AG04449 (cell line): ENCODE measurements around the gene SLIT2.

Source experiments
- CTCF ChIA-PET: fragments of 350-600 bp; formaldehyde crosslinking; extraction: SDS; loops from one replicate; lab custom pipeline; 2021; ENCODE audit warnings: antibody characterized with exemption; lab: Yijun Ruan, JAX
- POLR2A ChIA-PET: fragments of 400-600, 350-600 bp; formaldehyde crosslinking; extraction: SDS; loops from one replicate; lab custom pipeline; 2020; ENCODE audit warnings: antibody characterized with exemption, inconsistent platforms; lab: Yijun Ruan, JAX
- DNase-seq: peaks from one replicate; pipeline ENCODE4 v3.0.0-alpha.2; 2010; ENCODE audit warnings: low read depth, low spot score
- H3K4me3 ChIP-seq: 2 replicates; pipeline ENCODE4 v1.5.1; 2011; ENCODE audit warnings: low read depth, mild to moderate bottlenecking, control low read depth, low read length
- TF ChIP-seq, protein P1 (sequence below): IDR thresholded peaks from one replicate; pipeline ENCODE4 v1.5.1; 2011; ENCODE audit warnings: mild to moderate bottlenecking, moderate library complexity, low read length, control low read depth, inconsistent platforms; ENCODE audit not compliant: insufficient read depth; ENCODE audit errors: missing control alignments

The SLIT2 gene

DNA sequence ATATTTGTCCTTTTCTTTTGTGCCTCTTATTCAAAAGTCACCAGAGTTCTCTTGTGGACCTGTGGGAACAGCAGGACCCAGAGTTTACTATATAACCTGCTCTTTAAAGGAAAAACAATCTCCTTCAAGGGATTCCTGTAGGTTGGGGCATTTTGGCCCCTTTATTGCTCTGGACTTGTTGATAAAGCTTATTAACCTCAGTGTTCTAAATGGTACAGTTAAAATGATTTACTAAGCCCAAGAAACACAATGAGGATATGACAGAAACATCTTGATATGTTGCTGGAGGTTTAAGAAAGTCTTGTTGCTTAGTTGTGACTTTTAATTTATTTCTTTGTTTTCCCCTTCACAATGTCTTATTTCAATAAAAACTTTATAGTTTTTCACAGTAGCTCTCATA lies 46.8 kb downstream of the SLIT2 start:
- TF ChIP-seq, protein P1, sequence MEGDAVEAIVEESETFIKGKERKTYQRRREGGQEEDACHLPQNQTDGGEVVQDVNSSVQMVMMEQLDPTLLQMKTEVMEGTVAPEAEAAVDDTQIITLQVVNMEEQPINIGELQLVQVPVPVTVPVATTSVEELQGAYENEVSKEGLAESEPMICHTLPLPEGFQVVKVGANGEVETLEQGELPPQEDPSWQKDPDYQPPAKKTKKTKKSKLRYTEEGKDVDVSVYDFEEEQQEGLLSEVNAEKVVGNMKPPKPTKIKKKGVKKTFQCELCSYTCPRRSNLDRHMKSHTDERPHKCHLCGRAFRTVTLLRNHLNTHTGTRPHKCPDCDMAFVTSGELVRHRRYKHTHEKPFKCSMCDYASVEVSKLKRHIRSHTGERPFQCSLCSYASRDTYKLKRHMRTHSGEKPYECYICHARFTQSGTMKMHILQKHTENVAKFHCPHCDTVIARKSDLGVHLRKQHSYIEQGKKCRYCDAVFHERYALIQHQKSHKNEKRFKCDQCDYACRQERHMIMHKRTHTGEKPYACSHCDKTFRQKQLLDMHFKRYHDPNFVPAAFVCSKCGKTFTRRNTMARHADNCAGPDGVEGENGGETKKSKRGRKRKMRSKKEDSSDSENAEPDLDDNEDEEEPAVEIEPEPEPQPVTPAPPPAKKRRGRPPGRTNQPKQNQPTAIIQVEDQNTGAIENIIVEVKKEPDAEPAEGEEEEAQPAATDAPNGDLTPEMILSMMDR, result no peak
- no peak for DNase-seq
- POLR2A ChIA-PET, result no interaction called here
- H3K4me3 ChIP-seq, result no peak overlapping the region
- CTCF ChIA-PET, result interaction anchor here (0.7 to 1.3 kb wide), 3 partner anchors 13 to 246 kb away, joined by 3 read pairs; no protein-coding TSS in a partner anchor

DNA sequence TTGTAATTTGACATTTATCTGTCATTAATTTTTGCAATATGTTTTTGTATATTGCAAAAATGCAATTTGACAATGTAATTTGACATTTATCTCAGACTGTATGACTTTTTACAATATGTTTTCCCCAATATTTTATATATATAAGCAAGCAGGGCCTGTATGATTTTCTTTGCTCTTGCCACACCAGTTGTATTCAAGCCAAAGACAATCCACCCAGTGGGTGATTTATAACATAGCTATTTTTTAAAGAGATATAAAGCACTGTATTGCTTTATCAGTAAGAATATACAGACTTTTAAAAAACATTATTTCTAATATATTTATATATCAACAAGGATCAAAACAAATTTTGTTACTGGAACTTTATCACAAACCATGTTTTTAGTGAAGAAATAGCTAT lies 47.3 kb downstream of the SLIT2 start:
- ChIA-PET CTCF (interaction anchor here (0.7 to 1.3 kb wide), 4 partner anchors 11 to 246 kb away, joined by 3 to 4 read pairs (median 3); no protein-coding TSS in a partner anchor), POLR2A (no interaction called here)
- H3K4me3 ChIP-seq, result no peak overlapping the region
- DNase-seq, result no peak
- TF ChIP-seq, protein P1, result no peak

DNA sequence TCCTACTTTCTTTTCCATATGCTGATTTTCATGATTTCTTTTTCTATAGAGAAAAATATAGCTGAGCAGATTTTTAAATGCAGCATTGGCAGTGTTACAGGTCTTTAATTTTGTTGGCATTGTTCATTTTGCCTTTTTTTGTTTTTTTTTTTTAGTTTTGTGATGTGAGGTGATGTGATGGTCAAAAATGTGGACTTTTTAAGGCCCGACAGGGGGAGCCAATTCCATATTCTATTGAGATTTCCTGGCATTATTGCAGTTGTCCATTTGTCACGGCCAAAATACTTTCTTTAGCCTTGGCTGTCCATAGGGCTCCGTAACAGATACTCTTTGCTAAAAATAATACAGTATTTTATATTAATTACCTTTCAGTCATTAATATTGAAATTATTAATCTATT lies 47.8 kb downstream of the SLIT2 start:
- CTCF ChIA-PET, result interaction anchor here (0.9 to 1.3 kb wide), 2 partner anchors 11 to 245 kb away, joined by 3 to 4 read pairs; no protein-coding TSS in a partner anchor
- DNase-seq, result no peak
- TF ChIP-seq, protein P1, result no peak
- no peak overlapping the region for H3K4me3 ChIP-seq
- POLR2A ChIA-PET, result no interaction called here

DNA sequence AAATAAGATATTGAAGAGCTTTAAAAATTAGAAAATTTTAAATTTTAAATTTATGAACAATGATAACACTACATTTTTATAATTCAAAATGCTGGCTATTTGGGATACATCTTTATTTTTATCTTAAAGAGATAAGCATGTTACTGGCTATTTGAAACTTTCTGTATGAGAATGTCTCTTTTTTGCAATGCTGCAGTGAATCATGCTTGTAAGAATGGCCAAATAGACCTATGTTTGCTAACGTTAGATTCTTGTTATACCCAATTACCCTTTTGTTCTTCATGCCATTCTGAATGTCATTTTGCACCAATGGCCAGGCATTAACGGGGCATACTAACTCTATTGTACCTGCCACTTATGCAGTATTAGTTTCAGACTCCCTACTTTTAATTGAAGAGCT lies 49.5 kb downstream of the SLIT2 start:
- CTCF ChIA-PET, result interaction anchor here (0.8 to 1.4 kb wide), 2 partner anchors 114 to 120 kb away, joined by 3 to 4 read pairs; no protein-coding TSS in a partner anchor
- DNase-seq, result no peak
- TF ChIP-seq, protein P1, result no peak
- POLR2A ChIA-PET, result no interaction called here
- no peak overlapping the region for H3K4me3 ChIP-seq
